NCI-H1436 treated with DMSO at 0.1 percent for 48 hours (cell line): ENCODE results near the gene IGF2.

Experiments used
- DNase-seq: peaks from one replicate; lab custom pipeline; 2025; lab: John Stamatoyannopoulos, UW

IGF2 gene

DNA sequence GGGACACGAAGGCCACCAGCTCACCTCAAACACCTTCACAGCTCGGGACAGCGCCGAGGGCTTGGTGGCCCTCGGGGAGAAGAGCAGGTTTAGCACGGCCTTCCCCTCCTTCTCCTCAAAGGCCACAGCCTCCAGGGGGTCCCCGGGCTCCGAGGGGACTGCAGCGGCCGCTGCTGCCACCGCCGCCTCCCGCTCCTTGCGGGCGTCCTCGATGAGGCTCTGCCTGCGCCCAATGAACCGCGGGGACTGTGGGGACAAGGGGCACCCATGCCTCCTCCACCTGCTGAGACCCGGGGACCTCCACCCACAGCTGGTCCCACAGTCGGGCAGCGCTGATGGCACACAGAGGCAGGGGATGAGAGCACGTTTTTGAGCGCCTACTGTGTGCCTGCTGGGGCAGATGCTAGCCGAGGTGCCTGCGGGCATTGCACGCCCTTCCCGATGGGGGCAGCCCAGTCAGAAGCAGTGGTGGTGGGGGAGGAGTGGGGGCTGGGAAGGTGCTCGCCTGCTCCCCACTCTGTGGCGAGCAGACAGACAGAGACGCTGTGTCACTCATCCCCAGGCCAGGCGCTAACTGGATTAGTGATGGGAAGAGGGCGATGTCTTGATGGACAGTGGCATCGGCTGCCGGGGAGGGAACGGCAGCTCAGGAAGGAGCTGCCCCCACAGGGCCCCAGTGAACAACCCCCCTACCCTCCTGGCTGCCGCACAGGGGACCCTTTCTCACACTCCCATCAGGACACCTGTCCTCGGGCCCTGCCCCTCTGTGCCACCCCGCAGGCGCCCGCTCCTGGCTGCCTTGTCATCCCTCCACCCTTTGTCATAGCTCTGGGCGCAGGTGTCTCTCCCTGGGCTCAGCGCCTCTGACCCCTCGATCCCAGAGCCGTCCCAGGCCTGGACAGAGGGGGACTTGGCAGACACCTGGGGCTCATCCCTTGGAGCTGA lies 30.7 kb upstream of the IGF2 start:
- DNase-seq: no peak

DNA sequence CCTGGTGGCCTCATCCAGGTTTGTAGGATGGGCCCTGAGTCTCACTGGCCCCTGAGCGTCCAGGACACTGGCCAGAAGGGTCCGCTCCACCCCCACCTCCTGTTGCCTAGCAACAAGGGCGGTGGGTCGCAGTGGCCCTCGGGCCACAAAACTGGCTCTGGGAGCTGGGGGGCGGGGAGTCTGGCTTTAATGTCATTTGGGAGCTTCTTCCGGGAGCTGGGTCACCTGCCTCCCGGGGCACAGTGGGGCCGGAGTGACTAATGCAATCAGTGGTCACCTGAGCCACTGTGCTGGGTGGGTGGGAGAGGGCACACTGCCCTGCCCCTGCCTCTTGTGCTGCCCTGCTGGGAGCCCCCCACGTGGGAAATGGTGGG lies 29.8 kb upstream of the IGF2 start:
- no peak for DNase-seq

DNA sequence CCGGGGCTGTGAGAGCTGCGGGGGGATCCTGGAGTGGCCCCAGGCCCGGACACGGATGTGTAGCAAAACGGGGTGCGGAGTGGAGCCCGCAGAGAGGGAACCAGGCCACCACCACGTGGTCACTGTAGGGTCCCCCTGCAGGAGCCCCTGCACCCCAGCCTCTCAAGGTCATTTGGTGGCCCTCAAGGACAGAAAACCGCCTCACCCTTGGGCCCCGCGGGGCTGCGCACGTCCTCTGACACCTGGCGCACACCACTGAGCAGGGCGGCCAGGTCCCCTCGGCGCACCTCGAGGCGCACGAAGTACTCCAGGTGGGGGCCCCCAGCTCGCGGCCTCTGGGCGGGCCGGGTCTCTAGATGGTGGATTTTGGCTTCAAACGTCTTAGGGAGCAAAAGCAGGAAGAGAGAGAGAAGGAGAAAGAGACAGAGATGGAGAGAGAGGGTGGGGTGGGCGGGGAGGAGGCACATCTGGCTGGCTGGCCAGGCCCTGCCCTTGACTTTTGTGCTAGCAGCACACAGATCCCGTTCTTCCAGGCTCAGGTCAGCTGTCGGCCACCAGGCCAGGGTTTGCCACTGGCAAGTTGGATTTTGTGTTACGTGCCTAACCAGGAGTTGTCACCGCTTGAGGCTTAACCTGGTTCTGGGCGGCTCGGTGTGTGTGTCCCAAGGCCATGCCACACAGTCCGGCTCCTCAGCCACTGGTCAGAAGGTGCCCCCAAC lies 29.3 kb upstream of the IGF2 start:
- DNase-seq: no peak

DNA sequence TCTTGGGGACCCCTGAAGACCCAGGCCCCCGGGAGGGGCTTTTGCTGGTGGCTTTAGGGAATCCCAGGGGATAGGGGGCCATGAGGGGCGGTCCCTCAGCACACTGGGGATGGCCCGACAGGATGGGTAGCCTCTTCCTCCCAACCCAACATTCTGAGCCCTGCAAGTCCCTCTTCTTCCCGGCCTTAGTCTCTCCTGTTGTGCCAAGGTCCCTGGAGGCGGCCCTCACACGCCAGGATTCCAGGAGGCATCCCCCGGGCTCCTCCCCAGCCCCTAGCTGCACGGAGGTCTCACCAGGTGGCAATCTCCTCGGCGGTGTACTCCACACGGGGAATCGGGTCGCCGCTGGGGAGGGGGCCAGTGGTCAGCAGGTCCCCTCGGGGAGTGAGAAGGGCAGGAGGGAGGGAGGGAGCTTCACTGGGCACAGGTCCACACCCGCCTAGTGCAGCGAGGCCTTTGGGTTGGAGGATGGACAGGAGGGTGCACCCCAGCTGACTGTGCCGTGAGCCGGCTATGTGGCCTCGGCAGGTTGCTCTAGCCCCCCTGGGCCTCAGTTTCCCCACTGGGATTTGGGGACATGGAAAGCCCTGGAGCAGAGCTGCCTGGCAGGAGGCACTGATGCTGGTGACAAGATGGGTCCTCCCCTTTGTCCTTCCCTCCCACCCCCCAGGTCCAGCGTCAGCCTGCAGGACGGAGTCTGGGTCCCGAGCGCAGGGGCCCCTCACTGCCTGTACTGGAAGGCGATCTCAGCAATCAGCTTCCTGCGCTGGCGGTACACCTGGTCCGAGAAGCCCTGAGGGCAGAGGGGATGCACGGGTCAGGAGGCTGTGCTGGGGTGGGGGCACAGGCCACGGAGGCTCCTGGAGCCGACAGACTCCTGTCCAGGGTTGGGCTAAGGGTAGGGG lies 28.2 kb upstream of the IGF2 start:
- no peak for DNase-seq

DNA sequence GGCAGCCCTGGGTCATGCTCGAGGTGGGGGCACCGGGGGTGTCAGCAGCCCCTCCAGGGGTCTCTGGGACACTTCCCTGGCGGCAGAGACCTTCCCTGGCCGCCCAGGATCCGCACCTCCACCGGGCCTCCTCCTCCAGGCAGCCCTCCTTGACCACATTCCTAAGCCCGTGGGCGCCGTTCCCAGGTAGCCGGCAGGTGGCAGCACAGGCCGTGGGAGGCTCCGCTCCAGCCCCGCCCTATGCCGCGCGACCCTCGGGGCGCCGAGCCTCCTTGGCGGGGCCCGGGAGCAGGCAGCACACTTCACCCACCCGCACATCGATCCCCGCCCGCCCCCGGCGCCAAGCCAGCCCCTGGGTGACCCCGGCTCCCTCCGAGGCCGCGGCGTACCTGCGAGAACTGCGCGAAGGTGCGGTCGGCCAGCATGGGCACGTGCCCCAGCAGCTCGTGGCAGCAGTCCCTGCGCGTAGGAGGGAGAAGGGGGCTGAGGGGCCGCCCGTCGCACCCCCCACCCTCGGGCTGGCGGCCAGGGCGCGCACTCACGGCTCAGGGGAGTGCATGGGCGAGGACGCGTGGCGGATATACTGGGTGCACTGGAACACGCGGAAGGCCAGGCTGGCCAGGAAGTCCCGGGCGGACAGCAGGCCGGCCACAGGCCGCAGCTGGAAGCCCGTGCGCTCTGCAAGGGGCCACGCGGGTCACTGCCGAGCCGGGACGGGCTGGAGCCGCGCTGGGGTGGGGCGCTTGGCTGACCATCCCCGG lies 27.1 kb upstream of the IGF2 start:
- no peak for DNase-seq

DNA sequence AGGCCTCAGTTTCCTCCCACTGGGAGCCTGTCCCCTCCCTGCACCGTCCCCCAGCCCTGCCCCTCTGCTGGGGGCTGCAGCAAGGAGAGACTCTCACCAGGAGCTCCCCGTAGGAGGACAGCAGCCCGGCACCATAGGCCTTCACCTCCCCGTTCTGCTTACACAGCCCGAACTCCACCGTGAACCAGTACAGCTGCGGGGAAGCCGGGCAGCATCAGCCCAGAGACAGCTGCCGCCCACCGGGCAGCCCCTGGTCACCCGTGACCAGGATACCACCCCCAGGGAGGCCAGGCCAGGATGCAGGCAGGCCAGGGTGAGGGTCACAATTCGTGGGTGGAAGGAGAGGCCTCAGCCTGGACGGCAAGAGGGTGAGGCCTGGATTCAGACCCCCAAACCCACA lies 26.4 kb upstream of the IGF2 start:
- DNase-seq: no peak

DNA sequence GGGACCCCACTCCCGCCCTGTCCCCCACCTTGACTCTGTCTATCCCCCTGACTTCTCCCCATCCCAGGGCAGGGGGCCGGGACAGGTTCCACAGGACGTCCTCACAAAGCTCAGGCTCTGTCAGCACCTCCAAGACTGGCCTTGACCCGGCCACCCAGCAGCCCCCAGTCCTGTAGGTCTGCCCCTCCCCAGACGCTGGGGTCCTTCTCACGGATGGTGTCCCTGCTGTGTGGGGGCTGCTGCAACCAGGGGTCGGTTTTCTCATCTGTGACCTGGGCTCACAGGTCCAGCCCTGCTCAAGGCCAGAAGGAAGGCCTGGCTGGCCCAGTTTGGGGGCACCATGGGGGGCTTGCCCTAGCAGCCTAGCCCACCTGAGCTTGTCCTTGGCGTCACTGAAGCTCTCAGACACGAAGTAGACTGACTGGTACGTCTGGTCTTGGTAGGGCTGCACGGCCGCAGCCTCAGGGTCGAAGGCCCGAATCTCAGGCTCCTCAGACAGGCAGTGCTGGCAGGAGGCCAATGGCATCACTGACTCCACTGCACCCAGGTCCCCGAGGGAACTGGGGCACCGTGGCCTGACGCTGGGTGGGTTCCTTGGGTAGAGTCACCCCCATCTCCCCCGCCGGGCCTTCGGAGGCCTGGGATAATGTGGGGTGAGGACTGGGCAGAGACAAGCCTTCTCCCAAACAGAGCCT lies 25.8 kb upstream of the IGF2 start:
- no peak for DNase-seq

DNA sequence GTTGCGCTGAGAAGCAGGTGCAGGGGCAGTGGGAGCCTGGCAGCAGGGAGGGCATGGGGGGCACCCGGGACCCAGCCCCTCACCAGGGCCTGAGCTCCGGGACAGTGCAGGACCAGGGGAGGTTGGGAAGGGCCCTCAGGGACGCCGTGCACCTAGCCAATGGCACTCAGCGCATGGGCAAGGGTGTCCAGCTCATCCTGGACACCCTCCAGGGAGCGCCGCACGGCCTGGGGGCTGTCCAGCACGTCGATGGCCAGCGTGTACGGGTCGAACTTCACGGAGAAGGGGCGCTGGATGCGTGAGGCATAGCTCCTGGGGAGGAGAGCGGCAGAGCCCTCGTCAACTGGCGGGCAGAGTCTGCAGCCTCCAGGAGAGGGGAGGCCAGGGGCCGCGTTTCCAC lies 24.9 kb upstream of the IGF2 start:
- no peak for DNase-seq

DNA sequence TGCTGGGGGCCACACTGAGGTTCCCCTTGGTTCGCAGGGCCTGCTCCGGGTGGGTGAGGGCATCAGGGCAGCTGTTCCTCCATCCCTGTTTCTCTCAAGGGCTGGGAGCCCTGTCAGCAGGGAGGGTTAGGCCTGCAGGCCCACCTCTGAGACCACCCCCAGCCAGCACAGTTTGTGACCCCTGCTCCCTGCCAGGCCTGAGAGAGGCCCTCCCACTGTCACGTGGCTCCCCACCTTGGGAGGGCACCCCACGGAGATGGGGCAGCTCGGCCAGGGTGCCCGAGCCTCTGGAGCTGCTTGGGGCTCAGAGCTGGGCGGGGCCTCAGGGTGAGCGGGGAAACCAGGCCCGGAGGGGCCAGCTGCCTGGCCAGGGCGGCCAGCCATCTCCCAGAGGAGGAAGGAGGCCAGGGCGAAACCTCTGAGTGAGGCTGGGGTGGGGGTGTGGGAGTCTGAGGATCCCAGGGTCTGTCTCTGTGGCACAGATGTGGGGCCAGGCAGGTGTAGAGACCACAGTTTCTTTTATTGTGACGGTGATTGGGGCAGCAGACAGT lies 24.3 kb upstream of the IGF2 start:
- DNase-seq: no peak

DNA sequence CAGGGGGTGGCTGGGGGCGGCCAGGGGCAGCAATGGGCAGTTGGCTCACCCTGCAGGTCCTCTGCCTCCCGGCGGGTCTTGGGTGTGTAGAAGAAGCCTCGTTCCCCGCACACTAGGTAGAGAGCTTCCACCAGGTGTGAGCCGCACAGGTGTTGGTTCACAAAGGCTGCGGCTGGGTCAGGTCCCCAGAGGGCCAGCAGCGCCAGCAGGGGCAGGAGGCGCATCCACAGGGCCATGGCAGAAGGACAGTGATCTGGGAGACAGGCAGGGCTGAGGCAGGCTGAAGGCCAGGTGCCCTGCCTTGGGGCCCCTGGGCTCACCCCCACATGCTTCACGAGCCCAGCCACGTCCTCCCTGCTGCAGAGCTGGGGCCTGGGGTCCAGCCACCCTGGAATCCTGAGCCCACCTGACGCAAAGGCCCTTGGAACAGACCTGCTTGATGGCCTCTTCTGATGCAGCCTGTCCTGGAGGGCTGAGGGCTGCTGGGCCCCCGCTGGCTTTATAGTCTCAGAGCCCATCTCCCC lies 21.6 kb upstream of the IGF2 start, which contains the start of gene INS:
Gene INS (minus strand): TSS at position 474 of the 524 bp plus-strand sequence. CDS start 238 bp downstream, at position 236.
- DNase-seq: no peak

DNA sequence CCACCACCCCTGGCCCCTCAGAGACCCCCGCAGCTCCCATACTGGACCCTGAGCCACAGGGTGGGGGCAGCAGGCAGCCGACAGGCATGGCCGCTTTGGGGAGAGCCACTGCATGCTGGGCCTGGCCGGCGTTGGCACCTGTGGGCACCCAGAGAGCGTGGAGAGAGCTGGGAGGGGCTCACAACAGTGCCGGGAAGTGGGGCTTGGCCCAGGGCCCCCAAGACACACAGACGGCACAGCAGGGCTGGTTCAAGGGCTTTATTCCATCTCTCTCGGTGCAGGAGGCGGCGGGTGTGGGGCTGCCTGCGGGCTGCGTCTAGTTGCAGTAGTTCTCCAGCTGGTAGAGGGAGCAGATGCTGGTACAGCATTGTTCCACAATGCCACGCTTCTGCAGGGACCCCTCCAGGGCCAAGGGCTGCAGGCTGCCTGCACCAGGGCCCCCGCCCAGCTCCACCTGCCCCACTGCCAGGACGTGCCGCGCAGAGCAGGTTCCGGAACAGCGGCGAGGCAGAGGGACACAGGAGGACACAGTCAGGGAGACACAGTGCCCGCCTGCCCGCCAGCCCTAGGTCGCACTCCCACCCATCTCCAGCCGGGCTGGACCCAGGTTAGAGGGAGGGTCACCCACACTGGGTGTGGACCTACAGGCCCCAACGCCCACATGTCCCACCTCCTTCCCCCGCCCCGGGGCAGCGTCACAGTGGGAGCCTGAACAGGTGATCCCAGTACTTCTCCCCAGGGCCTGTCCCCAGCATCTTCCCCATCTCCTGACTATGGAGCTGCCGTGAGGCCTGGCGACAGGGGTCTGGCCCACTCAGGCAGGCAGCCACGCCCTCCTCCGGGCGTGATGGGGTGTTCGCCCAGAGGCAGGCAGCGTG lies 20.6 kb upstream of the IGF2 start:
- no peak for DNase-seq

DNA sequence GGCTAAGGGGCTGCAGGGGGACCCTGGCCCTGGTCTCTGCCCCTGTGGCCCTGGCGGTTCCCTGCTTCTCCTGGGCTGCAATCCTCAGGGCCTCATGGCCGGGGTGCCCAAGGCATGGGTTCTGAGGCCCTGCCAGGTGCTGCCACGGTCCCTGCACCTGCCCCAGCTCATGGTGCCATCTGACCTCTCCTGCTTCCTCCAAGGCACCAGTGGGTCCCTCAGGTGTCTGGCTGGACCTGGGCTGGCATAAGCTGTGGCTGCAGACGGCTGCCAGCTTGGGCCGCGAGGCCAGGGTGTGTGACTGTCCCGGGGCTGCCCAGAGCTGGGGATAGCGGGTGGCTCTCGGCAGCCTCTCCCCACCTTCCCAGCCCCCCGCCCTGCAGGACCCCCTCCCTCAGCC lies 19.8 kb upstream of the IGF2 start:
- no peak for DNase-seq

DNA sequence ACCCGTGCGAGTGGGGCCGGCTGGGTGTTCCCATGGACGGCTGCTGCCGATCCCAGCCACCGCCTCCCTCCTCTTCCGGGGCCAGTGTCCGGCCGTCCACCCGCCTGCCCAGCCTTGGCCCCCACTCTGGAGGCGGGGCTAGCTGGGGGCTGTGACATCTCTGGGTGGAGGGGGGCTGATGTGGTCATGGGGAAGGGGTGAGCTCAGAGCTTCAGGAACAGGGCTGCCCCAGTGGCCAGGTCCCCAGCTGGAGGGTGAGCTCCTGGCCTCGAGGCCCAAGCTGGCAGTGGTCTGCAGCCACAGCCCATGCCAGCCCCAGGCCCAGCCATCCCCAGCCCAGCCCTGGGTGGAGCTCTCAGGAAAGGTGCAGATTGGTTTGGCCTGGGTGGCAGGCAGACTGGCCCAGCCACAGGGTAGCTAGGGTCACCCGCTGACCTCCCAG lies 19.1 kb upstream of the IGF2 start:
- DNase-seq: no peak

DNA sequence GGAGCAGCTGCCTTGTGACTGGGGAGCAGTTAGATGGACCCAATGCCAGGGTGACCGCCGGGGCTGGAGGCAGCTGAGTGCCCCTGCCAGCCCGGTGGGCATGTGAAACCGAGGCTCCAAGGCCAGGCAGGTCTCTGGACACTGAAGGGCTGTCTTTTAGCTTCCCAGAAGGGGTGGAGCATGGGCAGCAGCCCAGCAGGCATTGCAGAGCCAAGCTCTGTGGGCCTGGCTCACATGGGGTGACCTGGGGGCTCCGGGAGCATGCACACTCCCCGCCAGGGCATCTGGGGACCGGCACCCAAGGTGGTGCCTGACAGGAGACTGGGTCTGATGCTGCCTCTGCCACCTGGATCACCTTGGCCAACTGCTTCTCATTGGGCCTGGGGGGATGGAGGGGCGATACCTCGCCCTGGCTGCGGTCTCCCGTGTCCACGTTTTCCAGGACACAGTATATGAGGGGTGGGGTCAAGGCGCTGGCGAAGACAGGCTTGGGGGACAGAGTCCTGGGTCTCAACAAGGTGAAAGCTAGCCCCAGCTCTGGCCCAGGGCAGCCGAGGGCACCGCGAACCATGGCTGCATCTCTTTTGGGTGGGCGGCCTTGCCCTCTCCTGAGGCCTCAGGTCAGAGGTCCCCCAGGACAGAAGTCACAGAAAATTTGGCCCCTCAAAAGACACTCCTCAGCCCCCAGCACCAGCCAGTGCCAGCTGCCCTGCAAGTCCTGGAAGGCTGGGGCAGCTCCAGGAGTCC lies 18.3 kb upstream of the IGF2 start:
- DNase-seq: no peak

DNA sequence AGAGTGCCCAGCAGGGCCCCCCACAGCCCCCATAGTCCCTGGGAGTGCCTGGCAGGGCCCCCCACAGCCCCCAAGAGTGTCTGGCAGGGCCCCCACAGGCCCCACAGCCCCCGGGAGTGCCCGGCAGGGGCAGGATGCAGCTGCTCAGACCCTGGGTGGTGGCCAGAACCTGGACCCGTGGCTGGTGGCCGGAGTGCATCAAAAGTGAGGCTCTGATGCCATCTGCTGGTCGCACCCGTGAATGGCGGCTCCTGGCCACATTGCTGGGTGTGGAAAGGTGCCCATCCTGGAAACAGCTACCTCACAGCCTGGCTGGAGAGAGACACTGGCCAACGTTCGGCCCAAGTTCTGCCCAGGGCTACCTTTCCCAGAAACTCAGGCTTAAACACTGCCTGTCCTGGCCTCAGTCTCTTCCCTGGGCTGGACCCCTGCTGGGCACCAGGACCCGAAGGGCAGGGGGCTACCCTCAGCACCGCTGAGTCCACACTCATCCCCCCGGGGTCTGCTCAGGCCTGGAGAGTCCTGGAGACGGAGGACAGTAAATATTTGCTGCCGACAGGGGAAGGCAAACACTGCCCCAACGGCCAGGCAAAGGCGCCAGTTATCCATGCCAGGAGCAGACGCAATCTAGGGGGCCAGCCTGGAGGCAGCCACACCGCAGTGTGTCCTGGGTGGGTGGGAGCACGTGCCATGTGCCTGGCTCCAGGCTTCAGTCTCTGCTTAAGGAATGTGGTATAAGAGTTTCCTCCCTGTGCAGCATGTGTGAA lies 17.4 kb upstream of the IGF2 start:
- no peak for DNase-seq

DNA sequence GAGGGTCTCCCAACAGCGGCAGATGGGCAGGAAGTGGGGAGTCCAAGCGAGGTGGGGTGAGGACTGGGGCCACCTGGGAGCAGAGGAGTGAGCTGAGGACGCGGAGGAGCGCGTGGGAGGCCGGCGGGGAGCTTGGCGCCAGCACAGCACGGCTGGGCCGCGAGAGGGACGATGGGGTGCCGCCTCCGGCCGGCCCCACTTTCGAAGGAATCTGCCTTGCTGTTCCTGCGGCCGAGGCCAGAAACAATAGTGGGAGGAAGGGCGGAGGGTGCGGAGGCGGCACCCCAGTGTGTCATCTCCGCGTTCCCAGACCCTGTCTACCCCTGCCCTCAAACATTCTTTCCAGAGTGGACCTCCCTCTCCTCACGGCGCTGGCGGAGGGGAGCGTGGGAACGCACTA lies 16.3 kb upstream of the IGF2 start:
- DNase-seq: no peak

DNA sequence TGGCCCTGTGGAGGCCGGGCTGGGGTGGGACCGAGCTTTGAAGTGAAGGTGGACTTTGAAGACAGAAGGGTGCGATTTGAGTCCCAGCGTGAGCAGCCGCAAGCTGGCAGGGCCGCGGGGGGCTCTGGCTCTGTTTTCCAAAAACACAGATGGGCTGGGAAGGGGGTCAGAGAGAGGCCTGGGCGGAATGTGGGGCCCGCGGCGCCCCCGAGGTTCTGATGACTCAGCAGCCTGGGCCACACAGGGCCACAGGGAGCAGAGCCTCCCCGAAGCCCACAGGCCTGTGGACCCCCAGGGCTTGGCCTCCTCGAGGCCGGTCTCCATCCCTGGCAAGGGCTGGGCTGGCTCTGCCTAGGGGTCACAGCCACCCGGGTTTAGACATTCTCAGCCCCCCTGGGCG lies 15.7 kb upstream of the IGF2 start:
- no peak for DNase-seq

DNA sequence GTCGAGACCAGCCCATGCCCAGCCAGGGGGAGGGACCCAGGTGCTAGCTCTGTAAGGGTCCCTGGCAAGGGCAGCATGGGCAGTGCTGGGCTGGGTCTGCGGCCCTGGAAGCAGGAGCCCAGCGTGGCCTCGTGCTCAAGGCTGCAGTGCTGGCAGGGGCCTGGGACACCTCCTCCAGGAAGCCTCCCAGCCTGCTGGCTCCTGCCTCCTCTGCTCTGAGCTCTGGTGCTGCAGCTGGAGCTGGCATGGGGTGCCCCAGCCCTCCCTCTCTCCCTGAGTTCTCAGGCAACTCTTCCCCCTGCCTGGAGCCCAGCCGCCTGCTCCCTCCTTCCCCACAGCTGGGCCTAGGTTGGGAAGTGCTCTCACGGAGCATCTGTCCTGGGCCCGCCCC lies 15.0 kb upstream of the IGF2 start:
- no peak for DNase-seq
